Esophagus (tissue), 2 donors: ENCODE results near the gene FOXK2. TPM values are rescaled to one million over a fixed set of nuclear protein-coding genes. Genes with fewer than 3 reads are reported as not detected.
A peak's percentile ranks its signal among the peaks of the same experiment; 100 is the strongest.

ENCODE experiments used
- H3K27ac ChIP-seq, 2 donors: one replicate each; pipeline ENCODE4 v1.5.1; 2013; ENCODE audit warnings: low read depth in 2 of 2, mild to moderate bottlenecking in 2 of 2, inconsistent platforms in 1 of 2, low read length in 1 of 2, moderate library complexity in 1 of 2
- H3K27me3 ChIP-seq, 2 donors: one replicate each; pipeline ENCODE4 v1.6.1; 2013; ENCODE audit warnings: low read length in 2 of 2, control low read depth in 1 of 2, mild to moderate bottlenecking in 1 of 2; ENCODE audit not compliant: insufficient read depth in 2 of 2, control insufficient read depth in 1 of 2
- H3K36me3 ChIP-seq, 2 donors: one replicate each; pipeline ENCODE4 v1.6.1; 2013; ENCODE audit warnings: low read length in 1 of 2; ENCODE audit not compliant: control insufficient read depth in 2 of 2, insufficient read depth in 2 of 2
- H3K4me1 ChIP-seq, 2 donors: one replicate each; pipeline ENCODE4 v1.6.1; 2013; ENCODE audit warnings: low read length in 1 of 2; ENCODE audit not compliant: control insufficient read depth in 2 of 2, insufficient read depth in 2 of 2
- H3K4me3 ChIP-seq, 2 donors: one replicate each; pipeline ENCODE4 v1.5.1; 2013; ENCODE audit warnings: low read length in 2 of 2, mild to moderate bottlenecking in 2 of 2, low read depth in 1 of 2, moderate library complexity in 1 of 2
- H3K9me3 ChIP-seq, 2 donors: one replicate each; pipeline ENCODE4 v1.6.1; 2013; ENCODE audit warnings: mild to moderate bottlenecking in 2 of 2, low read depth in 1 of 2, low read length in 1 of 2, moderate library complexity in 1 of 2; ENCODE audit not compliant: control insufficient read depth in 2 of 2, insufficient read depth in 1 of 2
- WGBS, 2 donors: extraction: QIAGEN DNeasy Blood & Tissue Kit; methylation state at CpG; one replicate each; pipeline ENCODE4 v1.1.7; 2013; 5-methylcytosine and 5-hydroxymethylcytosine counted together
- polyA plus RNA-seq, 2 donors: library from polyadenylated mRNA; stranded (reverse); fragments of 200-250 nt; gene quantifications; one replicate each; pipeline ENCODE4 v1.2.3, GENCODE V29; 2013
- donor health status: healthy with polysubstance abuse.
- donor health status: Bipolar disorder and iron deficiency.

FOXK2 gene
- polyA plus RNA-seq, 2 donors = 15.9 to 20.5 TPM

GRCh38 chr17:82619641-82620040, 100.1 kb downstream of the FOXK2 start:
- WGBS, 2 donors = 86 to 89% methylated on average over 9 to 10 of the region's 10 CpGs
- Histone ChIP-seq H3K27ac (no peak overlapping the region), H3K36me3 (peaks cover 11 to 59% of the 10 kb centered on the region in 2 donors), H3K9me3 (no peaks in the 10 kb centered on the region), H3K4me3 (no peak overlapping the region), H3K4me1 (no peaks in the 10 kb centered on the region), H3K27me3 (no peaks in the 10 kb centered on the region)

- no peak overlapping the region for H3K27ac ChIP-seq
- WGBS, 2 donors = 87 to 88% methylated on average over 15 of the region's 15 CpGs
- H3K4me1 ChIP-seq = peaks cover 0 to 4% of the 10 kb centered on the region in 2 donors
- H3K27me3 ChIP-seq = no peaks in the 10 kb centered on the region
- no peak overlapping the region for H3K4me3 ChIP-seq
- no peaks in the 10 kb centered on the region for H3K9me3 ChIP-seq
- H3K36me3 ChIP-seq = peaks cover 9 to 48% of the 10 kb centered on the region in 2 donors
Measured at GRCh38 chr17:82623707-82624106, 104.2 kb downstream of the FOXK2 start.

DNA sequence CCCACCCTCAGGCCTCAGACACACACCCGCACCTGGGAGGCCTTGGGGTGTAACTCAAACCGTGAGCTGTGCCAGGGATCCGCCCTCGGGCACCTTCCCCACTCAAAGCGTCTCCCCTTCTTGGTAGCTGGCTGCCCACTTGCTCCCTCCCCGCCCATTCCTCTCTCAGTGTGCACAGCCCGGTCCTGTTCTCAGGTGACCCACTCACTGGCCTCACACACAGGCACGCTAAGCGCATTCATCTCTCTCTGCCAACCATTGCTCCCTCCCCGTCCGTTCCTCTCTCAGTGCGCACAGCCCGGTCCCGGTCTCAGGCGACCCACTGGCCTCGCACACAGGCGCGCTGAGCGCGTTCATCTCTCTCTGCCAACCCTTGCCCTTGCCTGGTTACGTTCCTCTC, 107.9 kb downstream of the FOXK2 start:
- Histone ChIP-seq H3K27me3 (no peaks in the 10 kb centered on the region), H3K4me3 (no peak overlapping the region), H3K9me3 (no peaks in the 10 kb centered on the region), H3K27ac (no peak overlapping the region), H3K4me1 (peaks cover 0 to 4% of the 10 kb centered on the region in 2 donors), H3K36me3 (peaks cover 3 to 38% of the 10 kb centered on the region in 2 donors)
- WGBS, 2 donors = 70 to 77% methylated on average over 21 of the region's 21 CpGs

DNA sequence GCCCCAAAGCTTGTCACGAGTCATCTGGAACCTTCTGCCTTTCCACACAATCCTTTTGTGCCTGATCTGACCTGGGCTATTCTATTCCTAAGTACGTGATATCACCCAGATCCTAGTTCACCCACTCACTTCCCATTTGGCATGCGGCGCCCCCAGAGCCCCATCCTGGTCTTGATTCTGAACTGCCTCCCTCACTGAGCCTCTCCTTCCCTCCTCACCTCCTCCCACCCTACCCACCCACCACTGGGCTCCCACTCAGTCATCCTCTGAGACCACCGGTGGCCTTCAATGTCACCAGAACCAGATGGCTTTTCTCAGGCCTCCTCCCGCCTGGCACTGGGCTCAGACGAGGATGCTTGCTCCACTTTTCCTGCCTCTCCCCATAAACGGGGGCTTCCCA, 110.2 kb downstream of the FOXK2 start:
- Histone ChIP-seq H3K4me3 (no peak overlapping the region), H3K4me1 (peaks cover 0 to 4% of the 10 kb centered on the region in 2 donors), H3K27me3 (no peaks in the 10 kb centered on the region), H3K36me3 (peaks cover 6 to 33% of the 10 kb centered on the region in 2 donors), H3K27ac (peak overlapping the region in 1 of 2 donors; percentile 1), H3K9me3 (no peaks in the 10 kb centered on the region)
- WGBS, 2 donors = 85 to 88% methylated on average over 8 of the region's 8 CpGs

DNA sequence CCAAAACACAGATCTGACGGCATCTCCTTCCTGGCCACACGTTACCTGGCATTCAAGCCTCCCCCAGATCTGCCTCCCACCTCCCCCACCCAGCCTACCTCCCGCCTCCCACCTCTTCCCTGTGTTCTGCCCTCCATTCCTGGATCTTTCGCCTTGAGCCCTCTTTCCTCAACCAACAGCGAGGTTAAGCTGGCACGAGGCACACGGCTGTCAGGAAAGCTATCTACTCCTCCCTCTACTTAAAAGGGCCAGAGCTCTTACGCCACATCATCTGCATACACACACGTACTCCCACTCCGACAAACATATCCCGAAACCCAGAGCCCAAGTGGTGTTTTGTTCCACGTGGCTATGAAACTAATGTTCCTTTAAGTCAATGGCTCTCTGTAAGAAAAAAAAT, 110.7 kb downstream of the FOXK2 start:
- H3K4me1 ChIP-seq = peaks cover 0 to 4% of the 10 kb centered on the region in 2 donors
- H3K36me3 ChIP-seq = peaks cover 6 to 30% of the 10 kb centered on the region in 2 donors
- H3K27ac ChIP-seq = no peak overlapping the region
- no peak overlapping the region for H3K4me3 ChIP-seq
- H3K9me3 ChIP-seq = no peaks in the 10 kb centered on the region
- H3K27me3 ChIP-seq = no peaks in the 10 kb centered on the region
- WGBS, 2 donors = 91 to 92% methylated on average over 12 of the region's 12 CpGs

GRCh38 chr17:82631544-82631943, 112.0 kb downstream of the FOXK2 start:
- H3K27ac ChIP-seq = no peak overlapping the region
- H3K36me3 ChIP-seq = peaks cover 3 to 27% of the 10 kb centered on the region in 2 donors
- H3K9me3 ChIP-seq = no peaks in the 10 kb centered on the region
- H3K27me3 ChIP-seq = no peaks in the 10 kb centered on the region
- H3K4me3 ChIP-seq = no peak overlapping the region
- peaks cover 0 to 7% of the 10 kb centered on the region in 2 donors for H3K4me1 ChIP-seq
- 81 to 85% methylated on average over 6 of the region's 6 CpGs for WGBS, 2 donors

DNA sequence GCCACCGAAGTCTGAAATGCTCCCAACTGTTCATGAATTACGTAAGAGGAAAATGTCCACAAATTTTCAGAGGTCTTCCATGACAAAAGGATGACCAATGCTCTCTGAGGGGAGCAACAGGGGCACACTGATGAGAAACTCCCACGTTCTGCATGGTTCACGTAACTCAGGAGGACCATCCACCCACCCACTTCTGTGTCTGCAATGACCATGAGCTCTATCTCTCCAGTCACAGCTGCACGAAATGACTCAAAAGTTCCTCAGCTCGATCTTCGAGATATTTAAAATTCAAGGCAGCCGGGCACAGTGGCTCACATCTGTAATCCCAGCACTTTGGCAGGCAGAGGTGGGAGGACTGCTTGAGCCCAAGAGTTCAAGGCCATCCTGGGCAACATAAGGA, 112.9 kb downstream of the FOXK2 start:
- 87 to 88% methylated on average over 8 of the region's 8 CpGs for WGBS, 2 donors
- peaks cover 0 to 6% of the 10 kb centered on the region in 2 donors for H3K4me1 ChIP-seq
- no peaks in the 10 kb centered on the region for H3K27me3 ChIP-seq
- H3K36me3 ChIP-seq = peaks cover 3 to 20% of the 10 kb centered on the region in 2 donors
- H3K4me3 ChIP-seq = no peak overlapping the region
- H3K27ac ChIP-seq = no peak overlapping the region
- no peaks in the 10 kb centered on the region for H3K9me3 ChIP-seq

DNA sequence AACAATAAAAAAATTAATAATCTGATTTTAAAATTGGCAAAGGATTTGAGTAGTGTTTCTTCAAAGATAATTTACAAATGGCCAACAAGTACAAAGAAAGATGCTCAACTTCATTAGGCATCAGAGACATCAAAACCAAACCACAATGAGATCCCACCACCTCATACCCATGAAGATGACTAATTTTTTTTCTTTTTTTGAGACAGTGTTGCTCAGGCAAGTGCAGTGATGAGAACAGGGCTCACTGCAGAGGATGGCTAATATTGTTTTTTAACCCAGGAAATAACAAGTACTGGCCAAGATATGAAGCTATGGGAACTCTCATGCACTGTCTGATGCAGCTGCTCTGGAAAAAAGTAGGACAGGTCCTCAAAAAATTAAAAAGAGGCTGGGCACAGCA, 113.8 kb downstream of the FOXK2 start:
- H3K4me3 ChIP-seq = no peak overlapping the region
- H3K4me1 ChIP-seq = peaks cover 0 to 5% of the 10 kb centered on the region in 2 donors
- no peaks in the 10 kb centered on the region for H3K9me3 ChIP-seq
- no peak overlapping the region for H3K27ac ChIP-seq
- H3K27me3 ChIP-seq = no peaks in the 10 kb centered on the region
- peaks cover 3 to 18% of the 10 kb centered on the region in 2 donors for H3K36me3 ChIP-seq

GRCh38 chr17:82636626-82637598, 117.4 kb downstream of the FOXK2 start:
- H3K9me3 ChIP-seq = no peaks in the 10 kb centered on the region
- peaks cover 0 to 10% of the 10 kb centered on the region in 2 donors for H3K4me1 ChIP-seq
- H3K36me3 ChIP-seq = peaks cover 3 to 18% of the 10 kb centered on the region in 2 donors
- peak overlapping the region; percentile 94 to 97 for H3K27ac ChIP-seq
- 63 to 65% methylated on average over 16 of the region's 16 CpGs for WGBS, 2 donors
- H3K27me3 ChIP-seq = no peaks in the 10 kb centered on the region
- peak overlapping the region in 1 of 2 donors; percentile 13 for H3K4me3 ChIP-seq
